PC-3 (cell line): ENCODE results near the gene NCAPG2. TPM values are rescaled to one million over a fixed set of nuclear protein-coding genes. Genes with fewer than 3 reads are reported as not detected.
A peak's percentile ranks its signal among the peaks of the same experiment; 100 is the strongest.

Experiments used
- ATAC-seq: fragments of 200-7000 bp; cut with Tn5 transposase; 2 replicates; pipeline ENCODE4 v1.9.1; 2020; ENCODE audit warnings: mild to moderate bottlenecking, moderate library complexity
- BruUV-seq: library from RNA; stranded (reverse); fragments of 400-500 nt; replicated peaks from 2 replicates; lab custom pipeline; 2021; lab: Mats Ljungman, UMichigan
- CTCF ChIA-PET: fragments of 300-600 bp; sonication (Branson Sonifier 250); formaldehyde crosslinking; loops from one replicate; lab custom pipeline; 2022; ENCODE audit warnings: antibody characterized with exemption; lab: Charles Lee
- POLR2A ChIA-PET: fragments of 300-600 bp; sonication (Branson Sonifier 250); formaldehyde crosslinking; loops from one replicate; lab custom pipeline; 2022; ENCODE audit warnings: antibody characterized with exemption; ENCODE audit not compliant: unreplicated experiment; lab: Charles Lee
- DNase-seq: peaks from one replicate; pipeline ENCODE4 v3.0.0-alpha.2; 2015
- H2AFZ ChIP-seq: fragments of 300-600 bp; sonication (generic); 2 replicates; pipeline ENCODE4 v1.6.0; 2016; ENCODE audit warnings: antibody characterized with exemption, low read length
- H3F3A ChIP-seq: fragments of 300-600 bp; sonication (generic); one replicate; pipeline ENCODE4 v1.6.0; 2017; ENCODE audit warnings: antibody characterized with exemption, low read length, control low read depth, mild to moderate bottlenecking; ENCODE audit not compliant: unreplicated experiment
- H3K27ac ChIP-seq: fragments of 300-600 bp; sonication (generic); 2 replicates; pipeline ENCODE4 v1.5.1; 2016; ENCODE audit warnings: mild to moderate bottlenecking, low read length
- H3K27me3 ChIP-seq: fragments of 300-600 bp; sonication (generic); 2 replicates; pipeline ENCODE4 v1.6.1; 2016; ENCODE audit warnings: low read length, mixed read lengths
- H3K36me3 ChIP-seq: fragments of 300-600 bp; sonication (generic); 2 replicates; pipeline ENCODE4 v1.6.1; 2016; ENCODE audit warnings: low read depth, mixed run types, low read length, mixed read lengths
- H3K4me1 ChIP-seq: fragments of 300-600 bp; sonication (generic); 2 replicates; pipeline ENCODE4 v1.5.1; 2016; ENCODE audit warnings: low read length; ENCODE audit not compliant: insufficient read depth
- H3K4me2 ChIP-seq: fragments of 300-600 bp; sonication (generic); 2 replicates; pipeline ENCODE4 v1.6.0; 2016; ENCODE audit warnings: low read length
- H3K4me3 ChIP-seq: fragments of 300-600 bp; sonication (generic); 2 replicates; pipeline ENCODE4 v1.5.1; 2016; ENCODE audit warnings: mild to moderate bottlenecking, low read length, mixed read lengths
- H3K79me2 ChIP-seq: fragments of 300-600 bp; sonication (generic); 2 replicates; pipeline ENCODE4 v1.6.1; 2017; ENCODE audit warnings: low read length, mixed read lengths
- H3K9ac ChIP-seq: fragments of 300-600 bp; sonication (generic); 2 replicates; pipeline ENCODE4 v1.6.0; 2016; ENCODE audit warnings: mild to moderate bottlenecking, low read length
- H3K9me2 ChIP-seq: fragments of 300-600 bp; sonication (generic); replicated peaks from 2 replicates; pipeline ENCODE4 v1.6.1; 2016; ENCODE audit warnings: mixed run types, low read length, mixed read lengths
- H3K9me3 ChIP-seq: fragments of 300-600 bp; sonication (generic); 2 replicates; pipeline ENCODE4 v1.6.1; 2016; ENCODE audit warnings: low read length, mixed read lengths
- H4K20me1 ChIP-seq: fragments of 300-600 bp; sonication (generic); 2 replicates; pipeline ENCODE4 v1.6.1; 2016; ENCODE audit warnings: low read length, mixed read lengths
- CTCF ChIP-seq: fragments of 300-600 bp; sonication (generic); conservative IDR thresholded peaks from 2 replicates; pipeline ENCODE4 v1.5.1; 2017; ENCODE audit warnings: antibody characterized with exemption, low read depth, mild to moderate bottlenecking, low read length
- EZH2 ChIP-seq: fragments of 300-600 bp; sonication (generic); IDR thresholded peaks from one replicate; pipeline ENCODE4 v1.6.1; 2017; ENCODE audit warnings: antibody characterized with exemption, mild to moderate bottlenecking, low read length; ENCODE audit not compliant: unreplicated experiment
- EZH2phosphoT487 ChIP-seq: fragments of 300-600 bp; sonication (generic); IDR thresholded peaks from 2 replicates; pipeline ENCODE4 v1.6.1; 2018; ENCODE audit warnings: mild to moderate bottlenecking, antibody characterized with exemption, low read length, borderline replicate concordance
- intact Hi-C: fragments of 100-400 bp; cut with micrococcal nuclease; formaldehyde crosslinking; loops from 2 replicates; pipeline ENCODE4 v1.9.0; 2023
- total RNA-seq: library from RNA; depleted of rRNA; stranded (reverse); fragments of >200 nt; gene quantifications from 2 replicates; pipeline ENCODE4 v1.2.3, GENCODE V29; 2014

The NCAPG2 gene
- total RNA-seq, 1 experiment from 2014 or later, result 49.2 TPM

GRCh38 chr7:158730383-158731346 is 26.1 kb upstream of the NCAPG2 start:
- H3K4me3 ChIP-seq, result no peak overlapping the region
- H3K9me2 ChIP-seq, result no peaks in the 10 kb centered on the region
- ATAC-seq (no peak), DNase-seq (no peak)
- no peak overlapping the region for H3K27ac ChIP-seq
- ChIA-PET POLR2A (no interaction called here), CTCF (no interaction called here)
- no peak for TF ChIP-seq EZH2
- no peak for TF ChIP-seq EZH2phosphoT487
- no peak for TF ChIP-seq CTCF
- BruUV-seq, result no TSS peak
- H3K27me3 ChIP-seq, result no peaks in the 10 kb centered on the region
- no peaks in the 10 kb centered on the region for H3F3A ChIP-seq
- no peaks in the 10 kb centered on the region for H3K4me1 ChIP-seq
- no peaks in the 10 kb centered on the region for H4K20me1 ChIP-seq
- no peak overlapping the region for H3K4me2 ChIP-seq
- no peaks in the 10 kb centered on the region for H3K79me2 ChIP-seq
- intact Hi-C loops, result no loop called here
- no peak overlapping the region for H2AFZ ChIP-seq
- no peaks in the 10 kb centered on the region for H3K9me3 ChIP-seq
- H3K9ac ChIP-seq, result no peak overlapping the region
- peaks cover 6% of the 10 kb centered on the region; the same call in 1 of the 2 replicates for H3K36me3 ChIP-seq

GRCh38 chr7:158729646-158730382 is 25.2 kb upstream of the NCAPG2 start:
- Histone ChIP-seq H3K4me3 (no peak overlapping the region), H2AFZ (no peak overlapping the region), H3K79me2 (no peaks in the 10 kb centered on the region), H4K20me1 (no peaks in the 10 kb centered on the region), H3K27ac (no peak overlapping the region), H3K4me2 (no peak overlapping the region), H3K9ac (no peak overlapping the region), H3F3A (no peaks in the 10 kb centered on the region), H3K9me2 (no peaks in the 10 kb centered on the region), H3K27me3 (no peaks in the 10 kb centered on the region), H3K9me3 (no peaks in the 10 kb centered on the region), H3K4me1 (no peaks in the 10 kb centered on the region), H3K36me3 (peaks cover 6% of the 10 kb centered on the region; the same call in 1 of the 2 replicates)
- ATAC-seq, result 0 out of 2 replicates have a peak, but pooled peaks have one; percentile 11
- CTCF ChIA-PET, result no interaction called here
- no TSS peak for BruUV-seq
- POLR2A ChIA-PET, result no interaction called here
- intact Hi-C loops, result no loop called here
- no peak for DNase-seq
- TF ChIP-seq EZH2phosphoT487 (no peak), CTCF (no peak), EZH2 (no peak)
